ENCODE results near the gene CCSER1.

CCSER1 gene

GRCh38 chr4:90209922-90210321, 82.7 kb downstream of the CCSER1 start:
- Histone ChIP-seq H3K4me2 (ENCODE audit: low read depth, low read length, poor library complexity, severe bottlenecking) (no peak overlapping the region), H3F3A (ENCODE audit: insufficient read depth) (no peaks in the 10 kb centered on the region), H3K36me3 (ENCODE audit: low read length) (no peaks in the 10 kb centered on the region), H3K9me2 (replicated peaks; ENCODE audit: insufficient read depth, low read length) (no peaks in the 10 kb centered on the region), H4K20me1 (ENCODE audit: low read depth, low read length) (no peaks in the 10 kb centered on the region), H3K9me3 (ENCODE audit: insufficient read depth, low read length) (no peaks in the 10 kb centered on the region), H3K27me3 (ENCODE audit: low read length) (no peaks in the 10 kb centered on the region), H2AFZ (ENCODE audit: low read depth, low read length, severe bottlenecking) (no peak overlapping the region), H3K4me3 (ENCODE audit: insufficient read depth, low read length, poor library complexity, severe bottlenecking) (no peak overlapping the region), H3K9ac (ENCODE audit: low read length) (no peak overlapping the region), H3K27ac (ENCODE audit: low read depth, low read length) (no peak overlapping the region), H3K79me2 (ENCODE audit: insufficient read depth, low read length) (no peaks in the 10 kb centered on the region)
- no peak for TF ChIP-seq EZH2phosphoT487 (conservative IDR thresholded peaks at IDR 0.05; ENCODE audit: low read length)
- TF ChIP-seq, protein P1, sequence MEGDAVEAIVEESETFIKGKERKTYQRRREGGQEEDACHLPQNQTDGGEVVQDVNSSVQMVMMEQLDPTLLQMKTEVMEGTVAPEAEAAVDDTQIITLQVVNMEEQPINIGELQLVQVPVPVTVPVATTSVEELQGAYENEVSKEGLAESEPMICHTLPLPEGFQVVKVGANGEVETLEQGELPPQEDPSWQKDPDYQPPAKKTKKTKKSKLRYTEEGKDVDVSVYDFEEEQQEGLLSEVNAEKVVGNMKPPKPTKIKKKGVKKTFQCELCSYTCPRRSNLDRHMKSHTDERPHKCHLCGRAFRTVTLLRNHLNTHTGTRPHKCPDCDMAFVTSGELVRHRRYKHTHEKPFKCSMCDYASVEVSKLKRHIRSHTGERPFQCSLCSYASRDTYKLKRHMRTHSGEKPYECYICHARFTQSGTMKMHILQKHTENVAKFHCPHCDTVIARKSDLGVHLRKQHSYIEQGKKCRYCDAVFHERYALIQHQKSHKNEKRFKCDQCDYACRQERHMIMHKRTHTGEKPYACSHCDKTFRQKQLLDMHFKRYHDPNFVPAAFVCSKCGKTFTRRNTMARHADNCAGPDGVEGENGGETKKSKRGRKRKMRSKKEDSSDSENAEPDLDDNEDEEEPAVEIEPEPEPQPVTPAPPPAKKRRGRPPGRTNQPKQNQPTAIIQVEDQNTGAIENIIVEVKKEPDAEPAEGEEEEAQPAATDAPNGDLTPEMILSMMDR (IDR thresholded peaks at IDR 0.05; ENCODE audit: insufficient read depth, low read length, poor library complexity, severe bottlenecking): no peak

DNA sequence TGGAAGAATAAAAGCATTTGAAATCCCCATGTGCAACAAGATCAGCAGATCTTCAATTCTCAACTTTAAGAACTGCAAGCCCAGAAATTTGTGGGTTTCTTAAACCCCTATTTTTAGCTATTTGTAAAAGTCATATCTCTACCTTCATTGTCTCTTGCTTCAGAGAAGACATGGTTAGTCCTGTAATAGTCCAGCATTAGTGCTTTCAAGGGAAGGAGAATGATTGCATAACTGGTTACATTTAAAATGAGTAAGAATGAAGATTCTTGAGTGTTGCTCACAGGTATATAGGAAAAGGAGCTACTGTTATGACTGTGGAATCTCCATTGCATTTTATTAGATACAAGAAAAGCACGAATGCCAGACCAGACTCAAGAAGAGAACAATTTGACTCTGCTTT, 84.0 kb downstream of the CCSER1 start:
- Histone ChIP-seq H3K27me3 (ENCODE audit: low read length) (no peaks in the 10 kb centered on the region), H3K4me2 (ENCODE audit: low read depth, low read length, poor library complexity, severe bottlenecking) (no peak overlapping the region), H3K4me3 (ENCODE audit: insufficient read depth, low read length, poor library complexity, severe bottlenecking) (no peak overlapping the region), H3K9me3 (ENCODE audit: insufficient read depth, low read length) (no peaks in the 10 kb centered on the region), H3K27ac (ENCODE audit: low read depth, low read length) (no peak overlapping the region), H3K79me2 (ENCODE audit: insufficient read depth, low read length) (no peaks in the 10 kb centered on the region), H4K20me1 (ENCODE audit: low read depth, low read length) (no peaks in the 10 kb centered on the region), H3F3A (ENCODE audit: insufficient read depth) (no peaks in the 10 kb centered on the region), H3K9me2 (replicated peaks; ENCODE audit: insufficient read depth, low read length) (no peaks in the 10 kb centered on the region), H3K9ac (ENCODE audit: low read length) (no peak overlapping the region), H2AFZ (ENCODE audit: low read depth, low read length, severe bottlenecking) (no peak overlapping the region), H3K36me3 (ENCODE audit: low read length) (no peaks in the 10 kb centered on the region)
- TF ChIP-seq, protein P1 (IDR thresholded peaks at IDR 0.05; ENCODE audit: insufficient read depth, low read length, poor library complexity, severe bottlenecking): no peak
- TF ChIP-seq EZH2phosphoT487 (conservative IDR thresholded peaks at IDR 0.05; ENCODE audit: low read length): no peak

DNA sequence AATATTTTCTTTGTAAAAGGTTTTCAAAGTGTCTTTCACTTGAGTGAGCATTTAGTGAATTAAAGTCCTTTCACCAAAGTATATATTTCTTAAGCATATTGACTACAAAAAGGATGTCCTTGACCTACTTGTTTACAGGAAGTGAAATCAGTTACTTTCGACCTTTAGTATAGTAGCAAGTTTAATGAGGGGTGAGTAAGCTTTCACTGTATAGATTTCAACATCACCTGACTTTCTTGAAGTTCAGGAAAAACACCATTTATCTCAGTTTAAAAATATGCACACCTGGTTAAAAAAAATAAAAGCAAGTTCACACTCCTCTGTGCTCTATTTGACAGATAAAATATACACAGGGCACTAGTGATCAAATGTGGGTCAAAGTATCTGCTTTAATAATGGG, 88.1 kb downstream of the CCSER1 start:
- Histone ChIP-seq H3K36me3 (ENCODE audit: low read length) (no peaks in the 10 kb centered on the region), H3K27ac (ENCODE audit: low read depth, low read length) (no peak overlapping the region), H3K9me3 (ENCODE audit: insufficient read depth, low read length) (no peaks in the 10 kb centered on the region), H3K79me2 (ENCODE audit: insufficient read depth, low read length) (no peaks in the 10 kb centered on the region), H3F3A (ENCODE audit: insufficient read depth) (no peaks in the 10 kb centered on the region), H3K9ac (ENCODE audit: low read length) (no peak overlapping the region), H3K4me3 (ENCODE audit: insufficient read depth, low read length, poor library complexity, severe bottlenecking) (no peak overlapping the region), H2AFZ (ENCODE audit: low read depth, low read length, severe bottlenecking) (no peak overlapping the region), H4K20me1 (ENCODE audit: low read depth, low read length) (no peaks in the 10 kb centered on the region), H3K4me2 (ENCODE audit: low read depth, low read length, poor library complexity, severe bottlenecking) (no peak overlapping the region), H3K27me3 (ENCODE audit: low read length) (no peaks in the 10 kb centered on the region), H3K9me2 (replicated peaks; ENCODE audit: insufficient read depth, low read length) (no peaks in the 10 kb centered on the region)
- TF ChIP-seq, protein P1 (IDR thresholded peaks at IDR 0.05; ENCODE audit: insufficient read depth, low read length, poor library complexity, severe bottlenecking): no peak
- no peak for TF ChIP-seq EZH2phosphoT487 (conservative IDR thresholded peaks at IDR 0.05; ENCODE audit: low read length)

All from SU-DHL-6 (cell line).